Retinal pigment epithelial cell (primary cell): ENCODE results near the gene APC2.
A peak's percentile ranks its signal among the peaks of the same experiment; 100 is the strongest.

Source experiments
- DNase-seq: peaks from one replicate; pipeline ENCODE4 v3.0.0-alpha.2; 2010; ENCODE audit warnings: low read depth
- H3K4me3 ChIP-seq: 2 replicates; pipeline ENCODE4 v1.5.1; 2011; ENCODE audit warnings: mild to moderate bottlenecking, low read length, control low read depth, moderate library complexity
- TF ChIP-seq, protein P1 (sequence below): conservative IDR thresholded peaks from 2 replicates; pipeline ENCODE4 v1.5.1; 2011; ENCODE audit warnings: low read depth, low read length, control low read depth, inconsistent platforms

APC2 gene

DNA sequence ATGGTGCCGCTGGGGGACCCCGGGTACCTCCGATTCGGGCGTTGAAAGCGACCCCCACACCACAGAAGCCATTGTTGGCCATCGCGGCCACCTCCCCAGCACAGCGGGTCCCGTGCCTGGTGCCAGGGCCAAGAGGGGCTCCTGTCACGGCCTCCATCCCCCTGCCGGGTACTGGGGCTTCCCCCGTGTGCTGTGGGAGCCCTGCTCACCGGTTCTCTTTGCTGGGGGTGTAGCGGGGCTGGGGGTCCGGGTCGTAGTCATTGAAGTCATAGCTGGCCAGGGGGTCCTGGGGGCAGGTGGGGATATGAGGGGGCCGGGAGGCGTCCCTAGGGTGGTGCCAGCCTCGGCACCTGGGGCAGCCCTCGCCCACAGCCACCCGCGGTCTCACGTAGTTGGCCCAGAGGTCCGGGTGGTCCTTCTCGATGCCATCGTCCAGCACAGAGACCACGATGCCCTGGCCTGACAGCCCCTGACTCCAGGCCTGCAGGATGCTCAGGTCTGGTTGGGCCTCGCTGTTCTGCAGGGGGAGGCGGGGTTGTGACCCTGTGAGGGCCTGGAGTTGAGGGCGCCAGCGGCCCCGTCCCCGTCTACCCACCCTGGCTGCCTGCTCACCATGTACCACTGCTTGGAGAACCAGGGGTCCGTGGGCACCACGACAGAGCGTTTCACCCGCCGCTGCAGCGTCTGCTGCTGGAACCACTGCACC lies 37.8 kb downstream of the APC2 start:
- TF ChIP-seq, protein P1, sequence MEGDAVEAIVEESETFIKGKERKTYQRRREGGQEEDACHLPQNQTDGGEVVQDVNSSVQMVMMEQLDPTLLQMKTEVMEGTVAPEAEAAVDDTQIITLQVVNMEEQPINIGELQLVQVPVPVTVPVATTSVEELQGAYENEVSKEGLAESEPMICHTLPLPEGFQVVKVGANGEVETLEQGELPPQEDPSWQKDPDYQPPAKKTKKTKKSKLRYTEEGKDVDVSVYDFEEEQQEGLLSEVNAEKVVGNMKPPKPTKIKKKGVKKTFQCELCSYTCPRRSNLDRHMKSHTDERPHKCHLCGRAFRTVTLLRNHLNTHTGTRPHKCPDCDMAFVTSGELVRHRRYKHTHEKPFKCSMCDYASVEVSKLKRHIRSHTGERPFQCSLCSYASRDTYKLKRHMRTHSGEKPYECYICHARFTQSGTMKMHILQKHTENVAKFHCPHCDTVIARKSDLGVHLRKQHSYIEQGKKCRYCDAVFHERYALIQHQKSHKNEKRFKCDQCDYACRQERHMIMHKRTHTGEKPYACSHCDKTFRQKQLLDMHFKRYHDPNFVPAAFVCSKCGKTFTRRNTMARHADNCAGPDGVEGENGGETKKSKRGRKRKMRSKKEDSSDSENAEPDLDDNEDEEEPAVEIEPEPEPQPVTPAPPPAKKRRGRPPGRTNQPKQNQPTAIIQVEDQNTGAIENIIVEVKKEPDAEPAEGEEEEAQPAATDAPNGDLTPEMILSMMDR = no peak
- DNase-seq = no peak
- H3K4me3 ChIP-seq = no peak overlapping the region

DNA sequence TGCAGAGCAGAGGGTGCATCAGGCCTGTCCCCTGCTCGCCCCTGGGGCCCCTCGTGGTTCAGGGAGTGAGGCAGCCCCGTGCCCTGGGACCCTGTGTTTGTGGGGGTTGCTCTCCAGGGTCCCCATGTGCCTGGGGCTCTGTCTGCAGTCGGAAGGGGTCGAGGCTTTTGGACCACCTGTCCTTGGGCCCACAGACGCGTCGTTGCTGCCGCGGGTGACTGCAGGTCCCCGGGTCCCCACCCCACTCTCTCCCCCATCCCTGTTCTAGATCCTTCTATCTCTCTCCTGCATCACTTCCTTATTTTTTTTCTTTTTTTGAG lies 38.3 kb downstream of the APC2 start:
- no peak overlapping the region for H3K4me3 ChIP-seq
- DNase-seq = no peak
- TF ChIP-seq, protein P1 = no peak

DNA sequence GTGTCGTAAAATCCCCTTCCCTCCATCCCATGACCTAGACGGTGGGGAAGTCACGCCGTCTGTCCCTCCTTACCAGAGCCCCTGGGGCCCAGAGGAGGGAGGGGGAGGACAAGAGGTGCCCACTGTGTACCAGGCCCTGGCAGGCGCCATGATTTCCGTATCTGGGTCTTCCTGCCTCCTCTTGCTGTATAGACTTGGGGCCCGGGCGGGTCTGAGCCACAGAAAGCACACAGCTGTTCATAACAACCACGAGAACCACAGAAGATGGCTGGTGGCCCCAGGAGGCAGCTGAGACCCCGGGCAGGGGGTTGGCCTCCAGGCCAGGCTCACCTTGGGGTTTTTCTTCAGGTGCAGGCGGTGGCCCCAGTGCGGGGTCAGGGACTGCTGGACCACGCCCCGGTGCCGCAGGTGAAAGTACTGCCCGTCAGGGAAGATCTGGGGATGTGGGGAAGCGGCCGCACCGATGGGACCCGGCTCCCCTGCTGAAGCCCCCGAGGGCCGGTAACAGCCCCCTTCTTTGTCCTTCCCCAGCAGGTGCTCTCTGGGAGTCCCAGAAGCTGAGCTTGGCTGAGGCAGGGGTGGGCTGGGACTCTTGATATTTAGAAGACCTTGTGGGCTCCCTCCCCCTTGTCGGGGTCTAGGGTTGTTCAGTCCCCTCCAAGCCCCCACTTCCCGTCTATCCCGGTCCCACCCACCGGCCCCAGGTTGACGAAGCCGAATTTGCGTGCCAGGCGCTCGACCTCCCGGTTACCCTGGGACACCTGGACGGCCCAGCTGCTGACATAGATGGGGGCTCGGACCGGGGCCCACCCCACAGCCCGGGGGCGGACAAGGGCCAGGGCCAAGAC lies 39.8 kb downstream of the APC2 start:
- TF ChIP-seq, protein P1 = no peak
- no peak for DNase-seq
- peak overlapping the region; percentile 53 for H3K4me3 ChIP-seq

DNA sequence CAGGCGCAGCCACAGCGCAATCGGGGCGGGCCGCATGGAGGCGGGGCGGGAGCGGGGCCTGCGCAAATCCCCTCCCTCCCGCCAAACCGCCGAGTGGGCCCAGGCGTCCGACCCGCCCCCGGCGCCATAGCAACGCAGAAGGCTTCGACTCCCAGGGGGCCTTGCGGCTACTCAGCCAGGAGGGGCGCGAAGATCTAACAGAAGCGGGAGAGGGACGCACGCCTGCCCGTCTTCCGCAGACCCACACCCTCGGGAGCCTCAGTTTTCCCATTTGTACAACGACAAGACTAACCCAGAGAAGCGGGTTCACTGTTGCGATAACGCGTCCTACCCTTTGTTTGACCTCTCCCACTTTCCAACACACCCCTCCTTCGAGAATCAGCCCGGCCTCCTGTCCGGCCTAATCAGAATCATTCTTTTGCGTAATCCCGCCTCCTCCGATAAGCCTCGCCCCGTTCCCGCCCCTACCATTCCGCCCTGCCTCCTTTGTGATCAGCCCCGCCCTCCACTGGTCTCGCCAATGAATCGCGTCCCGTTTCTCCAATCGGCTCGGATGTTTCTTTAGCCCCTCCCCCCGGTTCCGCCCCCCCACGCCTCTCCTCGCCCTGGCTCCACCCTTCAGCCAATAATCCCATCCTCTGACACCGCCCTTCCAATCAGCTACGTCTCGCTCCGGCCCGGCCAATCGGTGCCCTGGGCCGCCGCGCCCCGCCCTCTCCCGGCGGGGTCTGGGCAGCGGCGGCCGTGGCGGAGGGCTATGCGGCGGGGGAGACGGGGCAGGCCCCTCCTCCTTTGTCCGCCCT lies 40.6 kb downstream of the APC2 start, which contains the start of gene PCSK4:
PCSK4 (minus strand) TSS at position 40 of the 803 bp plus-strand sequence; CDS start at position 36, 4 bp downstream.
- peak; percentile 95 for DNase-seq
- TF ChIP-seq, protein P1 = no peak

DNA sequence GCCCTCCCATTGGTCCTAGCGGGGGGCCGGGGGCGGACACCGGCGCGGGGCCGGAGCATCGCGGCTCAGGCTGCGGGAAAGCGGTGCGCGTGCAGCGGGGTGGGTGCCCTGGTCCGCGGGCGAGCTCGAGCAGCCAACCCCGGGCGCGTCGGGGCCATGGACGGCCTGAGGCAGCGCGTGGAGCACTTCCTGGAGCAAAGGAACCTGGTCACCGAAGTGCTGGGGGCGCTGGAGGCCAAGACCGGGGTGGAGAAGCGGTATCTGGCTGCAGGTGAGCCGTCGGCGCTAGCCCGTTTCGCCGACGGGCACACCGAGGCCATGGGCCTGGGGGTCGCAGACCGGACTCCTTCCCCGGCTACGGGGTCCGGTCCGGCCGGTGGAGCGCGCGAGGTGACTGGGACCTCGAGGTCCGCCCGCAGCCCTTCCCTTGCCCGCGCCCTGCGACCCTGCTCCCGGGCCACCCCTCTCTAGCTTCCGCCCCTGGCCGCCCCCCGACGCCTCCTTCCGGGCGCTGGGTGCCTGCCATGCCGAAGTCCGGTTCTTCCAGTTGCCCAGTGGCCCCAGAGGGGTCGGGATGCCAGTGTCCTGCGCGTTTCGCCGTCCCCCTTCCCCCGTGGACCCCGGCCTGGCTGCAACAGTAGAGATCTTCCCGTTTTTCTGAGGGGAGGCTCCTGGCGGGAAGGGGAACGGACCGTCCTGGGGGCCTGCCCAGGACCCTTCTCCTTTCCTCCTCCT lies 41.4 kb downstream of the APC2 start, which contains the start of gene REEP6:
REEP6 (plus strand) TSS at position 68 of the 735 bp plus-strand sequence; CDS start at position 157, 89 bp downstream.
- H3K4me3 ChIP-seq = peak within 1 kb of the TSS; percentile 53
- TF ChIP-seq, protein P1 = no peak
- no peak for DNase-seq

More for the DNA sequence above, 40.6 kb downstream of the APC2 start, which contains the start of gene PCSK4:
- H3K4me3 ChIP-seq = peak within 1 kb of the TSS; percentile 53

DNA sequence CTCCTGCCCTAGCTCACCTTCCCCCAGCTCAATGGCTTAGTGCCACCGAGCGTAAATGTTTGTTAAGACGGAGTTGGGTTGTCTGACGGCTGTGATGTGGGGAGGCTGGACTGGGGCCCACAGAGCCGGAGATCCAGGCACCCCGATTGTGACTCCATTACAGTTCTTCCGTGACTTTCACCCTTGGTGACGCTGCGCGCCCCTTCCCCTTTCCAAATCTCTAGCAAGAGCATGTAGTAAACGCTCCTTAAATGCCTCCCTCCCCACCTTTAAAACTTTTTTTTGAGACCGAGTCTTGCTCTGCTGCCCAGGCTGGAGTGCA lies 41.9 kb downstream of the APC2 start:
- DNase-seq = no peak
- peak overlapping the region; percentile 47 for H3K4me3 ChIP-seq
- TF ChIP-seq, protein P1 = no peak
